H9 (cell line): ENCODE data around the gene UTS2. TPM values are rescaled to one million over a fixed set of nuclear protein-coding genes. Genes with fewer than 3 reads are reported as not detected.

Source experiments
- DNase-seq: peaks from one replicate; pipeline ENCODE4 v3.0.0-alpha.2; 2017
- H2AFZ ChIP-seq: one replicate; pipeline ENCODE4 v1.6.1; 2013; ENCODE audit warnings: mild to moderate bottlenecking, low read length, control low read depth, moderate library complexity
- H2AK5ac ChIP-seq: 2 replicates; pipeline ENCODE4 v1.6.1; 2013; ENCODE audit warnings: low read length, control low read depth, mixed read lengths; ENCODE audit not compliant: insufficient read length
- H2BK120ac ChIP-seq: one replicate; pipeline ENCODE4 v1.6.1; 2013; ENCODE audit warnings: low read depth, mild to moderate bottlenecking, low read length, control low read depth, inconsistent platforms; ENCODE audit not compliant: poor library complexity, severe bottlenecking
- H2BK12ac ChIP-seq: 2 replicates; pipeline ENCODE4 v1.6.1; 2013; ENCODE audit warnings: low read length, control low read depth, mixed read lengths, low read depth; ENCODE audit not compliant: insufficient read length
- H2BK15ac ChIP-seq: 2 replicates; pipeline ENCODE4 v1.6.1; 2013; ENCODE audit warnings: low read depth, low read length, control low read depth
- H2BK20ac ChIP-seq: one replicate; pipeline ENCODE4 v1.6.1; 2013; ENCODE audit warnings: low read depth, mild to moderate bottlenecking, low read length, control low read depth, inconsistent platforms; ENCODE audit not compliant: poor library complexity, severe bottlenecking
- H2BK5ac ChIP-seq: 2 replicates; pipeline ENCODE4 v1.6.1; 2013; ENCODE audit warnings: low read length, control low read depth, mixed read lengths; ENCODE audit not compliant: insufficient read length
- H3K14ac ChIP-seq: 2 replicates; pipeline ENCODE4 v1.6.1; 2013; ENCODE audit warnings: low read length, control low read depth; ENCODE audit not compliant: insufficient read depth
- H3K18ac ChIP-seq: 2 replicates; pipeline ENCODE4 v1.6.1; 2013; ENCODE audit warnings: low read depth, mild to moderate bottlenecking, mixed read lengths, low read length, control low read depth; ENCODE audit not compliant: insufficient read length
- H3K23ac ChIP-seq: 2 replicates; pipeline ENCODE4 v1.6.1; 2013; ENCODE audit warnings: low read length, control low read depth, mixed read lengths, low read depth; ENCODE audit not compliant: insufficient read length
- H3K23me2 ChIP-seq: 2 replicates; pipeline ENCODE4 v1.6.1; 2013; ENCODE audit warnings: low read depth, mild to moderate bottlenecking, mixed read lengths, low read length, control low read depth; ENCODE audit not compliant: insufficient read length, poor library complexity, severe bottlenecking
- H3K27ac ChIP-seq: 2 replicates; pipeline ENCODE4 v1.5.1; 2013; ENCODE audit warnings: low read length, control low read depth, mixed read lengths, low read depth; ENCODE audit not compliant: insufficient read length
- H3K27me3 ChIP-seq: 2 replicates; pipeline ENCODE4 v1.6.1; 2013; ENCODE audit warnings: low read length, control low read depth, inconsistent platforms; ENCODE audit not compliant: insufficient read depth
- H3K4ac ChIP-seq: 2 replicates; pipeline ENCODE4 v1.6.1; 2013; ENCODE audit warnings: low read depth, mild to moderate bottlenecking, control low read depth, inconsistent platforms, low read length, moderate library complexity
- H3K4me1 ChIP-seq: 2 replicates; pipeline ENCODE4 v1.6.1; 2013; ENCODE audit warnings: low read length, control low read depth, inconsistent platforms; ENCODE audit not compliant: insufficient read depth
- H3K4me2 ChIP-seq: 2 replicates; pipeline ENCODE4 v1.6.1; 2013; ENCODE audit warnings: low read length, control low read depth, mixed read lengths; ENCODE audit not compliant: insufficient read length, insufficient read depth
- H3K56ac ChIP-seq: 2 replicates; pipeline ENCODE4 v1.6.1; 2013; ENCODE audit warnings: low read depth, mild to moderate bottlenecking, mixed read lengths, low read length, control low read depth; ENCODE audit not compliant: insufficient read length
- H3K79me1 ChIP-seq: 2 replicates; pipeline ENCODE4 v1.6.1; 2013; ENCODE audit warnings: low read depth, mild to moderate bottlenecking, moderate library complexity, low read length, control low read depth, inconsistent platforms; ENCODE audit not compliant: insufficient read depth, poor library complexity, severe bottlenecking
- H3K79me2 ChIP-seq: 2 replicates; pipeline ENCODE4 v1.6.1; 2013; ENCODE audit warnings: low read length, control low read depth, inconsistent platforms; ENCODE audit not compliant: insufficient read depth
- H3K9ac ChIP-seq: 2 replicates; pipeline ENCODE4 v1.6.1; 2013; ENCODE audit warnings: low read length, control low read depth, mixed read lengths; ENCODE audit not compliant: insufficient read length; ENCODE audit errors: extremely low read depth
- H3K9me3 ChIP-seq: one replicate; pipeline ENCODE4 v1.6.1; 2013; ENCODE audit warnings: low read depth, low read length, inconsistent platforms; ENCODE audit not compliant: control insufficient read depth
- H3T11ph ChIP-seq: one replicate; pipeline ENCODE4 v1.6.1; 2013; ENCODE audit warnings: mild to moderate bottlenecking, low read length, control low read depth, inconsistent platforms
- H4K20me1 ChIP-seq: one replicate; pipeline ENCODE4 v1.6.1; 2013; ENCODE audit not compliant: control insufficient read depth, insufficient read length, insufficient read depth
- H4K5ac ChIP-seq: 2 replicates; pipeline ENCODE4 v1.6.1; 2013; ENCODE audit warnings: low read depth, mild to moderate bottlenecking, mixed read lengths, low read length, control low read depth; ENCODE audit not compliant: insufficient read length
- H4K8ac ChIP-seq: replicated peaks from 2 replicates; pipeline ENCODE4 v1.6.1; 2013; ENCODE audit warnings: low read length, control low read depth, mixed read lengths, low read depth; ENCODE audit not compliant: insufficient read length
- H4K91ac ChIP-seq: 2 replicates; pipeline ENCODE4 v1.6.1; 2013; ENCODE audit warnings: low read depth, mild to moderate bottlenecking, moderate library complexity, mixed read lengths, low read length, control low read depth; ENCODE audit not compliant: insufficient read length
- H3K27ac Mint-ChIP-seq, 3 experiments: 2 replicates in 2 of 3; 3 replicates in 1 of 3; pipeline ENCODE4 v1.8.0; 2020 to 2021; ENCODE audit warnings: mixed read lengths in 3 of 3, mild to moderate bottlenecking in 1 of 3, moderate library complexity in 1 of 3
- H3K27me3 Mint-ChIP-seq: 2 replicates; pipeline ENCODE4 v1.8.0; 2021; ENCODE audit warnings: low read depth, mild to moderate bottlenecking, moderate library complexity, mixed read lengths
- H3K36me3 Mint-ChIP-seq, 3 experiments: 2 replicates in 2 of 3; 3 replicates in 1 of 3; pipeline ENCODE4 v1.8.0; 2020 to 2021; ENCODE audit warnings: low read depth in 3 of 3, mixed read lengths in 3 of 3; ENCODE audit not compliant: insufficient read depth in 1 of 3
- H3K4me1 Mint-ChIP-seq, 2 experiments: 2 replicates each; pipeline ENCODE4 v1.8.0; 2020; ENCODE audit warnings: mixed read lengths in 2 of 2
- H3K4me3 Mint-ChIP-seq, 2 experiments: 2 replicates in 1 of 2; 3 replicates in 1 of 2; pipeline ENCODE4 v1.8.0; 2020 to 2021; ENCODE audit warnings: mild to moderate bottlenecking in 2 of 2, mixed read lengths in 2 of 2, moderate library complexity in 1 of 2
- H3K9me3 Mint-ChIP-seq, 2 experiments: 2 replicates in 1 of 2; 3 replicates in 1 of 2; pipeline ENCODE4 v1.8.0; 2020; ENCODE audit warnings: mild to moderate bottlenecking in 2 of 2, mixed read lengths in 2 of 2, moderate library complexity in 1 of 2
- WGBS: extraction: QIAGEN DNeasy Blood & Tissue Kit; methylation state at CpG from one replicate; pipeline ENCODE4 v1.1.7; 2013; ENCODE audit warnings: missing lambda C conversion rate, low lambda C conversion rate, mixed read lengths; ENCODE audit not compliant: insufficient read length; ENCODE audit errors: extremely low coverage; 5-methylcytosine and 5-hydroxymethylcytosine counted together
- total RNA-seq: library from RNA; stranded (reverse); gene quantifications from 2 replicates; pipeline ENCODE4 v1.2.1, GENCODE V29; 2021
- TF ChIP-seq, protein P1 (sequence below): fragments of 200-600 bp; sonication (generic); conservative IDR thresholded peaks from 3 replicates; pipeline ENCODE4 v1.8.0; 2021; ENCODE audit warnings: antibody characterized with exemption, mild to moderate bottlenecking

UTS2 gene
- total RNA-seq, 1 experiment from 2014 or later = not detected

DNA sequence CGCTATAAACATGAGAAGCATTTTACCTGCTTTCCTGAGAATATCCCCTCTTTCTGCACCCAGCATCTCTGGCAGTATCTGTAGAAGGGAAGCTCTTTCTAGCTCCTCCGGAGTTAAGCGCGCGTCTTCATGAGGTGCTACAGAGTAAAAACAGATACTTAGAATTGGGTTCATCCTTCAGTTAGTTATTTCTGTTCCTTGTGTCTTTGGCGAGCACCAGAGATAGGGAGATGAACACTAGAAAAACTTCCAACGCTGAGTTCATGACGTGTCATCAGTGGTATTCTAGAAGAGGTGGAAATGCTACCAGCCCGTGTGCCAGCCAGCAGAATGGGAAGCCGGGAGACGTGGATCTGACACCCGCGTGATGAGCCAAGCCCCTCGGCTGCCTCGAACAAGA is 2.1 kb downstream of the UTS2 start:
- Histone ChIP-seq H2BK120ac (no peak overlapping the region), H4K91ac (no peak overlapping the region), H3K14ac (no peak overlapping the region), H2AFZ (no peak overlapping the region), H3K18ac (no peak overlapping the region), H4K5ac (no peak overlapping the region), H3T11ph (no peak overlapping the region), H2BK12ac (no peak overlapping the region), H3K4ac (no peak overlapping the region), H4K8ac (no peak overlapping the region), H3K9ac (no peak overlapping the region), H2AK5ac (no peak overlapping the region), H3K79me1 (no peaks in the 10 kb centered on the region), H3K56ac (no peak overlapping the region), H4K20me1 (no peaks in the 10 kb centered on the region), H3K4me1 (no peaks in the 10 kb centered on the region), H2BK20ac (no peak overlapping the region), H3K79me2 (no peaks in the 10 kb centered on the region), H3K4me2 (no peak overlapping the region), H3K23ac (no peak overlapping the region), H2BK5ac (no peak overlapping the region), H2BK15ac (no peak overlapping the region), H3K9me3 (no peaks in the 10 kb centered on the region), H3K23me2 (no peaks in the 10 kb centered on the region), H3K27ac (no peak overlapping the region), H3K27me3 (no peaks in the 10 kb centered on the region)
- TF ChIP-seq, protein P1, sequence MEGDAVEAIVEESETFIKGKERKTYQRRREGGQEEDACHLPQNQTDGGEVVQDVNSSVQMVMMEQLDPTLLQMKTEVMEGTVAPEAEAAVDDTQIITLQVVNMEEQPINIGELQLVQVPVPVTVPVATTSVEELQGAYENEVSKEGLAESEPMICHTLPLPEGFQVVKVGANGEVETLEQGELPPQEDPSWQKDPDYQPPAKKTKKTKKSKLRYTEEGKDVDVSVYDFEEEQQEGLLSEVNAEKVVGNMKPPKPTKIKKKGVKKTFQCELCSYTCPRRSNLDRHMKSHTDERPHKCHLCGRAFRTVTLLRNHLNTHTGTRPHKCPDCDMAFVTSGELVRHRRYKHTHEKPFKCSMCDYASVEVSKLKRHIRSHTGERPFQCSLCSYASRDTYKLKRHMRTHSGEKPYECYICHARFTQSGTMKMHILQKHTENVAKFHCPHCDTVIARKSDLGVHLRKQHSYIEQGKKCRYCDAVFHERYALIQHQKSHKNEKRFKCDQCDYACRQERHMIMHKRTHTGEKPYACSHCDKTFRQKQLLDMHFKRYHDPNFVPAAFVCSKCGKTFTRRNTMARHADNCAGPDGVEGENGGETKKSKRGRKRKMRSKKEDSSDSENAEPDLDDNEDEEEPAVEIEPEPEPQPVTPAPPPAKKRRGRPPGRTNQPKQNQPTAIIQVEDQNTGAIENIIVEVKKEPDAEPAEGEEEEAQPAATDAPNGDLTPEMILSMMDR = no peak
- H3K27ac Mint-ChIP-seq = no peak overlapping the region
- WGBS = no CpG with 5 or more reads among the region's 15 CpGs
- no peak overlapping the region for H3K4me3 Mint-ChIP-seq
- H3K36me3 Mint-ChIP-seq = no peaks in the 10 kb centered on the region
- no peaks in the 10 kb centered on the region for H3K9me3 Mint-ChIP-seq
- no peak for DNase-seq
- H3K27me3 Mint-ChIP-seq = peaks cover 5% of the 10 kb centered on the region
- peaks cover 9 to 11% of the 10 kb centered on the region in 2 experiments for H3K4me1 Mint-ChIP-seq
